ENCODE results near the gene KNTC1. TPM values are rescaled to one million over a fixed set of nuclear protein-coding genes. Genes with fewer than 3 reads are reported as not detected.

Gene KNTC1
- polyA plus RNA-seq, 1 donor (not counting 4 experiments of a cell fraction or from before 2014, with no cell fraction given) = 18.6 TPM

GRCh38 chr12:122668268-122668667 lies 141.2 kb downstream of the KNTC1 start:
- Histone ChIP-seq H3K9me3 (ENCODE audit: control insufficient read depth, low read depth, low read length) (no peaks in the 10 kb centered on the region), H3K4me1 (ENCODE audit: control insufficient read depth, extremely low read depth, insufficient read depth, low read length) (no peaks in the 10 kb centered on the region), H2AFZ (ENCODE audit: control insufficient read depth, low read length) (no peak overlapping the region), H3K4me3 (ENCODE audit: control insufficient read depth in 2 of 3, extremely low read depth in 1 of 3, insufficient read depth in 2 of 3, low read depth in 1 of 3, low read length in 3 of 3) (no peak overlapping the region), H3K9ac (ENCODE audit: control insufficient read depth, extremely low read depth, insufficient read depth, low read length) (no peak overlapping the region), H3K79me2 (ENCODE audit: control insufficient read depth, insufficient read depth, low read length) (no peaks in the 10 kb centered on the region), H3K4me2 (ENCODE audit: control insufficient read depth, extremely low read depth, insufficient read depth, low read depth, low read length) (no peak overlapping the region), H3K27me3 (ENCODE audit: control insufficient read depth, extremely low read depth, insufficient read depth, low read length) (no peaks in the 10 kb centered on the region), H3K36me3 (ENCODE audit: control insufficient read depth in 2 of 2, extremely low read depth in 1 of 2, insufficient read depth in 2 of 2, low read length in 2 of 2) (no peaks in the 10 kb centered on the region), H4K20me1 (ENCODE audit: control insufficient read depth, extremely low read depth, insufficient read depth, low read length) (no peaks in the 10 kb centered on the region), H3K9me1 (ENCODE audit: control insufficient read depth, extremely low read depth, insufficient read depth, low read length) (no peaks in the 10 kb centered on the region), H3K27ac (ENCODE audit: control insufficient read depth, insufficient read depth, low read length) (no peak overlapping the region)
- DNase-seq (ENCODE audit: low read depth, low spot score) (no peak), FAIRE-seq (no peak)
- TF ChIP-seq CTCF (optimal IDR thresholded peaks at IDR 0.05 in 1 of 3, IDR thresholded peaks at IDR 0.05 in 1 of 3, conservative IDR thresholded peaks at IDR 0.05 in 1 of 3; ENCODE audit: extremely low read depth in 1 of 3, insufficient read depth in 2 of 3, low read length in 3 of 3) (no peak), EZH2 (IDR thresholded peaks at IDR 0.05; ENCODE audit: low read length) (no peak)
- dilution Hi-C loops (cut with MboI; ENCODE audit: extremely low pct_ligation_motif_present, low sequenced_read_pairs) = no loop called here

- FAIRE-seq = no peak
Observed at GRCh38 chr12:122669397-122670070, 142.5 kb downstream of the KNTC1 start.

More at GRCh38 chr12:122669397-122670070, 142.5 kb downstream of the KNTC1 start:
- dilution Hi-C loops (cut with MboI; ENCODE audit: extremely low pct_ligation_motif_present, low sequenced_read_pairs) = no loop called here
- Histone ChIP-seq H3K27me3 (ENCODE audit: control insufficient read depth, extremely low read depth, insufficient read depth, low read length) (no peaks in the 10 kb centered on the region), H3K9me1 (ENCODE audit: control insufficient read depth, extremely low read depth, insufficient read depth, low read length) (no peaks in the 10 kb centered on the region), H3K36me3 (ENCODE audit: control insufficient read depth in 2 of 2, extremely low read depth in 1 of 2, insufficient read depth in 2 of 2, low read length in 2 of 2) (no peaks in the 10 kb centered on the region), H3K4me1 (ENCODE audit: control insufficient read depth, extremely low read depth, insufficient read depth, low read length) (no peaks in the 10 kb centered on the region), H2AFZ (ENCODE audit: control insufficient read depth, low read length) (no peak overlapping the region), H3K4me3 (ENCODE audit: control insufficient read depth in 2 of 3, extremely low read depth in 1 of 3, insufficient read depth in 2 of 3, low read depth in 1 of 3, low read length in 3 of 3) (no peak overlapping the region), H3K27ac (ENCODE audit: control insufficient read depth, insufficient read depth, low read length) (no peak overlapping the region), H3K9me3 (ENCODE audit: control insufficient read depth, low read depth, low read length) (no peaks in the 10 kb centered on the region), H3K4me2 (ENCODE audit: control insufficient read depth, extremely low read depth, insufficient read depth, low read depth, low read length) (no peak overlapping the region), H4K20me1 (ENCODE audit: control insufficient read depth, extremely low read depth, insufficient read depth, low read length) (no peaks in the 10 kb centered on the region), H3K9ac (ENCODE audit: control insufficient read depth, extremely low read depth, insufficient read depth, low read length) (no peak overlapping the region), H3K79me2 (ENCODE audit: control insufficient read depth, insufficient read depth, low read length) (no peaks in the 10 kb centered on the region)
- no peak for DNase-seq (ENCODE audit: low read depth, low spot score)
- TF ChIP-seq EZH2 (IDR thresholded peaks at IDR 0.05; ENCODE audit: low read length) = no peak
- TF ChIP-seq CTCF (optimal IDR thresholded peaks at IDR 0.05 in 1 of 3, IDR thresholded peaks at IDR 0.05 in 1 of 3, conservative IDR thresholded peaks at IDR 0.05 in 1 of 3; ENCODE audit: extremely low read depth in 1 of 3, insufficient read depth in 2 of 3, low read length in 3 of 3) = no peak

Data from keratinocyte (primary cell).